RWPE2 (cell line): ENCODE data around the gene PLCXD3.

Source experiments
- ATAC-seq: fragments of 200-7000 bp; cut with Tn5 transposase; 3 replicates; pipeline ENCODE4 v1.9.1; 2021; ENCODE audit warnings: low read depth
- DNase-seq: peaks from one replicate; pipeline ENCODE4 v3.0.0-alpha.2; 2020; ENCODE audit warnings: low spot score
- H3K27ac ChIP-seq: fragments of 450-650 bp; 2 replicates; pipeline ENCODE4 v1.5.1; 2017; ENCODE audit warnings: mild to moderate bottlenecking; ENCODE audit not compliant: poor library complexity, severe bottlenecking
- H3K27me3 ChIP-seq: fragments of 250-450 bp; sonication (Bioruptor Pico); 2 replicates; pipeline ENCODE4 v1.5.1; 2021; ENCODE audit warnings: mild to moderate bottlenecking, moderate library complexity; ENCODE audit not compliant: insufficient read depth, poor library complexity, severe bottlenecking
- H3K36me3 ChIP-seq: fragments of 250-450 bp; sonication (Bioruptor Pico); 2 replicates; pipeline ENCODE4 v1.5.1; 2020; ENCODE audit warnings: low read depth, mild to moderate bottlenecking, moderate library complexity
- H3K4me1 ChIP-seq: fragments of 250-450 bp; sonication (Bioruptor Pico); 2 replicates; pipeline ENCODE4 v1.5.1; 2021; ENCODE audit warnings: mild to moderate bottlenecking, moderate library complexity; ENCODE audit not compliant: insufficient read depth, poor library complexity, severe bottlenecking
- H3K4me3 ChIP-seq: fragments of 250-450 bp; sonication (Bioruptor Pico); 2 replicates; pipeline ENCODE4 v1.5.1; 2021; ENCODE audit warnings: mild to moderate bottlenecking, moderate library complexity; ENCODE audit not compliant: severe bottlenecking
- H3K9me3 ChIP-seq: fragments of 250-450 bp; sonication (Bioruptor Pico); 2 replicates; pipeline ENCODE4 v1.5.1; 2021; ENCODE audit warnings: mild to moderate bottlenecking, moderate library complexity; ENCODE audit not compliant: severe bottlenecking
- TF ChIP-seq, protein P1 (sequence below): fragments of 450-650 bp; IDR thresholded peaks from one replicate; pipeline ENCODE4 v1.5.1; 2017; ENCODE audit warnings: mild to moderate bottlenecking, moderate library complexity; ENCODE audit not compliant: poor library complexity, severe bottlenecking

PLCXD3 gene

DNA sequence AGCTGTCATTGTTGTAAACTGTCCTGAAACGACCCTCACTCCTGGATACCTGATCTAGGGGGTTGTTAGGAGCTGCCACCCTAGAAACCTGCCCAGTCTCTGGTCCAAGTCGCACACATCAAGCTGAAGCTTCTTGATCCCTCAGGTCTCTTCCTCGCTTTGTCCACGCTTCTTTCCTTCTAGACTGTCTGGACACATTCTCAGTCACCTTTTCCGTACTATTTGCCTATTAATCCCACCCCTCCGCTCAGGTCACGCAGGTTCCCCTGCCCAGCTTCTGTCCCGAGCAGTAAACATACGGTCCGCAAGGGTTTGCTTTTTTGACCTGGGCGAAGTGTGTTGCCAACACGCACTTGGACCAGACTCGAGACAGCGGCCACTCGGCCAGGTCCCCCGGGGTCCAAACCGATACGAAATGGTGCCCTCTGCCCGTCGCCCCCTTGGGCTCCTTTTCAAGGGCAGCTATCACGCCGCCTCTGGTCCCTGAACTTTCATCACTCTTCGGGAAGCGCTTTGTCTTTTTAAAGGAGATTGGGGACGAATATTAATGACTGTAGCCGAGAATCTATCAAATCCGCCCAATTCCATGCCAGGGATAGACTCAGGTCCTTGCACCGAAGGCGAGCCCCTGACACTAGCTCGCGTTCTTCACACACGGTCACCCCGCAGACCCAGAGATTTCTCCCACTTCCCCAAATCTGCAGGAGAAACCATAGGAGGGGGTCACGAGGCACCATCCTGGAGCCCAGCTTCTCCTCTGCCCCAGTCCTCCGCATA is 814 bp downstream of the PLCXD3 start:
- DNase-seq (no peak), ATAC-seq (peak; percentile 13; the same call in 1 of the 3 replicates)
- TF ChIP-seq, protein P1, sequence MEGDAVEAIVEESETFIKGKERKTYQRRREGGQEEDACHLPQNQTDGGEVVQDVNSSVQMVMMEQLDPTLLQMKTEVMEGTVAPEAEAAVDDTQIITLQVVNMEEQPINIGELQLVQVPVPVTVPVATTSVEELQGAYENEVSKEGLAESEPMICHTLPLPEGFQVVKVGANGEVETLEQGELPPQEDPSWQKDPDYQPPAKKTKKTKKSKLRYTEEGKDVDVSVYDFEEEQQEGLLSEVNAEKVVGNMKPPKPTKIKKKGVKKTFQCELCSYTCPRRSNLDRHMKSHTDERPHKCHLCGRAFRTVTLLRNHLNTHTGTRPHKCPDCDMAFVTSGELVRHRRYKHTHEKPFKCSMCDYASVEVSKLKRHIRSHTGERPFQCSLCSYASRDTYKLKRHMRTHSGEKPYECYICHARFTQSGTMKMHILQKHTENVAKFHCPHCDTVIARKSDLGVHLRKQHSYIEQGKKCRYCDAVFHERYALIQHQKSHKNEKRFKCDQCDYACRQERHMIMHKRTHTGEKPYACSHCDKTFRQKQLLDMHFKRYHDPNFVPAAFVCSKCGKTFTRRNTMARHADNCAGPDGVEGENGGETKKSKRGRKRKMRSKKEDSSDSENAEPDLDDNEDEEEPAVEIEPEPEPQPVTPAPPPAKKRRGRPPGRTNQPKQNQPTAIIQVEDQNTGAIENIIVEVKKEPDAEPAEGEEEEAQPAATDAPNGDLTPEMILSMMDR, result no peak
- Histone ChIP-seq H3K27me3 (peaks cover 64% of the 10 kb centered on the region), H3K4me3 (no peak overlapping the region), H3K4me1 (no peaks in the 10 kb centered on the region), H3K27ac (no peak overlapping the region), H3K36me3 (no peaks in the 10 kb centered on the region), H3K9me3 (no peaks in the 10 kb centered on the region)

DNA sequence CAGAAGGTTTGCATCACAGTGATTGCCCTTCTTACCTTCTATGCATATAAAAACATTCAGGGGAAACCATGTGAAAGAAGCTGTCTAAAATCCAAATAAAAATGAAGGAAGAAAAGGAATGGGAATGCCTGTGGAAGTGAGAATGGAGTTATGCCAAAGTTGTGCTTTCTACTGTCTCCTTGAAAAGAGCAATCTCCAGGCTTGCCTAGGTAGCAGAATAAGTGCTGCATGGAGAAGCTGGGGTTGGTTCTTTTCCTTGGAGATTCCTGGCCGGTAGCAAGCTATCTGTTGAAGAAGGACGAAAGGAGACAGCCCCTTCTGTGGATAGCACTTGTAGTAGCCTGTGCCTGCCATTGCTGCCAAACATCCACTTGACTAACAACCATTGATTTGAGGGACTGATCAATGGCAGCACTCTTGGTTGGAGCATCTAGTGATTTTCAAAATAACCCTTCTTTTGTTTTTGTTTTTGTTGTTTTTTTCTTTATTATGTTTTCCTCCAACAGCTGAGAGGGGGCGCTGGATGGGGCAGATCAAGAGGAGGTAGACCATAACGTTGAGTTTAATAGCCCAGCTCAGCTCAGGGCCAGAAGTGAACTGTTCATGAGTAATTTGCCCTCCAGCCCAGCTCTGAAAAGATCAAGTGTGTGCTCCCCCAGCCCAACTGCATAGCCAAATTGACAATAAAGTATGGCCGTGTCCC is 1.6 kb downstream of the PLCXD3 start:
- Histone ChIP-seq H3K4me1 (no peaks in the 10 kb centered on the region), H3K27me3 (peaks cover 64% of the 10 kb centered on the region), H3K36me3 (no peaks in the 10 kb centered on the region), H3K4me3 (no peak overlapping the region), H3K9me3 (no peaks in the 10 kb centered on the region), H3K27ac (no peak overlapping the region)
- TF ChIP-seq, protein P1, result no peak
- ATAC-seq (no peak), DNase-seq (no peak)

DNA sequence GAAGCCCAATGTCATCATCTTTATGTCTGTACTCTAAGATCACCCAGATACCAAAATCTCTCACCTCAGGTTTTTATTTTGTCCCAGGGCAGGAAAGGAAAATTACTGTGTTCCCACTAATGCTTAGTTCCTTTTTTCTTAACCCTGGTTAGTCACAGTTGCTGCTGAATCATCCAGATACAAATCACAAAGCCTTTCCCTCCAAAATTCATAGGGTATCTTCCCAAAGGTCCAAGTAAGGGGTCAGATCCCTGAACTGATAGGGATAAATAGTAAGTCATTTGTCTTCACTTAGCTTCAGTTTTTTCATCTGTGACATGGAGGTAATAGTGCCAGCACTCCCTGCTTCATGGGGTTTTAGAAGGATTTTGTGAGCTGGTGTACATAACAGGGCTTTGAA is 2.2 kb downstream of the PLCXD3 start:
- 0 out of 3 replicates have a peak, but pooled peaks have one; percentile 22 for ATAC-seq
- Histone ChIP-seq H3K4me1 (no peaks in the 10 kb centered on the region), H3K9me3 (no peaks in the 10 kb centered on the region), H3K4me3 (no peak overlapping the region), H3K27ac (no peak overlapping the region), H3K27me3 (peaks cover 64% of the 10 kb centered on the region), H3K36me3 (no peaks in the 10 kb centered on the region)
- no peak for DNase-seq
- TF ChIP-seq, protein P1, result no peak

DNA sequence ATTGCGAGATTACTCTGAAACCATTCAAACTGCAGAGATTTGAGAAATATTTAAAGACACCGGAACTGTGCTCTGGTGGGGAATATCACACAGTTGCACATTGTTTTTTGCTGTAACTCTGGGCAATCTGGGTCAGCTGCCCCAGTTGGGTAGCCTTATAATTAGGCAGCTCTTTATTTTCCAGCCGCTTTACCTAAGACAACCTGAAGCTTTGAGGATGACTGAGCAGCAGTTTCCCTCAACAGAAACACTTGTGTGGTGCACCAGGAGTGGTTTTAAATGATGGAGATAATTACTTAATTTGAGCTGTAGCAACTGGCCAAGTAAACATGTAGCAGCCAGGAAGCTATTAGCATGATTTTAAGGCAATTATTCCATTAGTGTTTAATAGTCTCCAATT is 2.9 kb downstream of the PLCXD3 start:
- peaks cover 59% of the 10 kb centered on the region for H3K27me3 ChIP-seq
- TF ChIP-seq, protein P1, result no peak
- H3K4me3 ChIP-seq, result no peak overlapping the region
- DNase-seq (no peak), ATAC-seq (no peak)
- H3K4me1 ChIP-seq, result no peaks in the 10 kb centered on the region
- H3K36me3 ChIP-seq, result no peaks in the 10 kb centered on the region
- no peak overlapping the region for H3K27ac ChIP-seq
- no peaks in the 10 kb centered on the region for H3K9me3 ChIP-seq
